ENCODE results near the gene NDOR1.
A peak's percentile ranks its signal among the peaks of the same experiment; 100 is the strongest.

NDOR1 gene

GRCh38 chr9:137245450-137246421, 40.2 kb downstream of the NDOR1 start:
- no peak for DNase-seq

DNA sequence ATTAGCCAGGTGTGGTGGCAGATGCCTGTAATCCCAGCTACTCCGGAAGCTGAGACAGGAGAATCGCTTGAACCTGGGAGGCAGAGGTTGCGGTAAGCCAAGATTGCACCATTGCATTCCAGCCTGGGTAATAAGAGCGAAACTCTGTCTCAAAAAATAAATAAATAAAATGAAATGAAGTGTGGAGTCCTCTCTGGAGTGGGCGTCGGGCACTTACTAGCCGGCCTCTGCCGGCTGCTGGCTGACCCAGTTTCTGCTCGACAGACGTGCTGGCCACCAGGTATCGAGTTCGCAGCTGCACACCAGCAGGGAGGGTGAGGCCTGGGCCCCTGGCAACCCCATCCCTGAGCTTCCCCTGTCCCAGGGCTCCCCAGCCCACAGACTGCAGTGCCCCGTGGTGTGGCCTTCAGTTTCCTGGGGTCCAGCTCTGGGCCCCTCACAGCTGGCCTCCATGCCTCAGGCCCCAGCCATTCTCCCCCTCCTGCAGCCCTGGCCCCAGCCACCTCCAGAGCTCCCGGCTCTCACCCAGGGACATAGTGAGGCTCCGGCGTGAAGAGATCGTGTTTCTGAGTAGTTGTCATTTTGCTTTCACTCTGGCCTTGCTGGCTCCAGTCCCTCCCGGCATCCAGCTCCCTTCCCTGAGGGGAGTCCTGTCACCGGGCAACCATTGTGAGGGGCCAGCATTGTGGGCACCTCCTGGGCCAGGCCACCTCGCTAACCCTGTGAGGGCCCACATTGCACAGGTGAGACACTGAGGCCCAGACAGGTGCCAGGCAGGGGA, 41.8 kb downstream of the NDOR1 start:
- no peak for DNase-seq

- no peak for DNase-seq
These were observed 42.3 kb downstream of the NDOR1 start for GRCh38 chr9:137247916-137248175.

DNA sequence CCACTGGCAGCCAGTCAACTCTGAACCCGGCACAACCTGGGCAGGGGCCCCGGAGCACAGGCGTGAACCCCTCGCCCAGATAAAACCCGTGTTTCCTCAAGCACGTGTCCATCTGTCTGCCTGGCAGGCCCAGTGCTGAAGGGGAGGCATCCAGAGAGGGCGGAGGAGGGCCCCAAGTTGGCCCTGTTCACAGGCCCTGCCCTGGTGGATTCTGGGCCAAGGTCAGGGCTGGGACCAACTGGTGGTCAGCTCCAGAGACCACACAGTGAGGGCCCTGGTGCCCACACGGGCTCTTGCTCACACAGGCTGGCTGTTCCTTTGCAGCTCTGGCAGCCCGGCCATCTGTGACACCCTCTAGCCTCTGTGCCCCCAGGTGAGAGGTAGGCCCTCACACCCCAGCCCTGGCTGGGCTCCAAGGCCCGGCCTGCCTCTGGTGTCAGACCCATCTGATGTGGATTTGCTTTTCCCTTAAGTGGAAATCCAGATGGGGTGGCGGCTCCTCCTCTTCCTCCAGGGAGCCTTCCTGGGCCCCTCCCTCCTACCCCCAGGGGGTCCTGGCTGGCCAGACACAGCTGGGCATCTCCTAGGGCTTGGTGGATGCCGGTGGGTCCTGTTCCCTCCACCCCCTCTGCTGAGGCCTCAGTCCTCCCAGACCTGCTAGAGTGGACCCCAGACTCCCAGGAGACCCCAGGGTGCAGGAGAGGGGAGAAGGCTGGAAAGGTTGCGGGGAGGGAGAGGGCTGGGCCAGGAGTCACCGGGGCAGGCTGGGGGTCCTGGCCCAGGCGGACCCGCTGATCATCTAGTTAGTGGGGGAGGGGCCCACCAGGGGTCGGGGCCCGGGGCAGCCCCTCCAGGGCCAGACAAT, 45.1 kb downstream of the NDOR1 start:
- DNase-seq: no peak

GRCh38 chr9:137251194-137251461, 45.6 kb downstream of the NDOR1 start, which contains the start of gene STPG3:
Gene STPG3, plus strand, starts transcription at chr9:137251286. Its CDS starts 1 bp downstream, at chr9:137251287.
- DNase-seq: no peak

- no peak for DNase-seq
These were observed 46.2 kb downstream of the NDOR1 start for GRCh38 chr9:137251490-137252268.

- DNase-seq: no peak
These were observed 47.3 kb downstream of the NDOR1 start for GRCh38 chr9:137252555-137253506.

GRCh38 chr9:137253717-137254623, 48.5 kb downstream of the NDOR1 start:
- no peak for DNase-seq

- DNase-seq: peak; percentile 86
These were observed 49.3 kb downstream of the NDOR1 start, which contains the start of gene NELFB for GRCh38 chr9:137254624-137255447. Gene NELFB, plus strand, starts transcription at chr9:137255327.

GRCh38 chr9:137255448-137256114, 50.1 kb downstream of the NDOR1 start:
- peak; percentile 44 for DNase-seq

GRCh38 chr9:137256362-137256761, 50.9 kb downstream of the NDOR1 start:
- no peak for DNase-seq

DNA sequence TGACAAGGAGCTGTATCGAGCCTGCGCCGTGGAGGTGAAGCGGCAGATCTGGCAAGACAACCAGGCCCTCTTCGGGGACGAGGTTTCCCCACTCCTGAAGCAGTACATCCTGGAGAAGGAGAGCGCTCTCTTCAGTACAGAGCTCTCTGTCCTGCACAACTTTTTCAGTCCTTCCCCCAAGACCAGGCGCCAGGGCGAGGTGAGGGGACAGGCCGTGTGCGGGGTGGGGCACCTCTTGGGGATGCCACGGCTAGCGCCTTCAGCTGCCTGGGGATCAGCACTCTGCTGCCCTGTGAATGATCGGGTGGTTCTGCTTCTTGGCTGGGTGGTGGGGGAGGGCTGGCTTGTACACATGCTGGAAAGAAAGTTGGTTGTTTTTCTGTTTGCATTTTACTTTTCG, 51.4 kb downstream of the NDOR1 start:
- no peak for DNase-seq

DNA sequence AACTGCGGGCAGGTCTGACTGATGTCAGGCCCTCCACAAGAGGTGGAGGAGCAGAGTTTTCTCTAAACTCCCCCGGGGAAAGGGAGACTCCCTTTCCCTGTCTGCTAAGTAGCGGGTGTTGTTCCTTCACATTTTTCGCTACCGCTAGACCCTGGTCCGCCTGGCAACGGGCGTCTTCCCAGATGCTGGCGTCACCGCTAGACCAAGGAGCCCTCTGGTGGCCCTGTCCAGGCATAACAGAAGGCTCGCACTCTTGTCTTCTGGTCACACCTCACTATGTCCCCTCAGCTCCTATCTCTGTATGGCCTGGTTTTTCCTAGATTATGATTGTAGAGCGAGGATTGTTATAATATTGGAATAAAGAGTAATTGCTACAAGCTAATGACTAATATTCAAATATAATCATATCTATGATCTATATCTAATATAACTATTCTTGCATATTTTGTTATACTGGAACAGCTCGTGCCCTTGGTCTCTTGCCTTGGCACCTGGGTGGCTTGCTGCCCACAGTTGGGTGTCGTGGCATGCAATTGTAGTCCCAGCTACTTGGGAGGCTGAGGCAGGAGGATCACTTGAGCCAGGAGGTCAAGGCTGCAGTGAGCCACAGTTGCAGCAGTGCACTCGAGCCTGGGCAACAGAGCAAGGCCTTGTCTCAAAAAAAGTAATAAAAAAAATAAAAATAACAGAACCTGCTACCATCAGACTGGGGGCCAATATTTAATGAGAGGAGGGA, 56.8 kb downstream of the NDOR1 start:
- DNase-seq: peak; percentile 56

DNA sequence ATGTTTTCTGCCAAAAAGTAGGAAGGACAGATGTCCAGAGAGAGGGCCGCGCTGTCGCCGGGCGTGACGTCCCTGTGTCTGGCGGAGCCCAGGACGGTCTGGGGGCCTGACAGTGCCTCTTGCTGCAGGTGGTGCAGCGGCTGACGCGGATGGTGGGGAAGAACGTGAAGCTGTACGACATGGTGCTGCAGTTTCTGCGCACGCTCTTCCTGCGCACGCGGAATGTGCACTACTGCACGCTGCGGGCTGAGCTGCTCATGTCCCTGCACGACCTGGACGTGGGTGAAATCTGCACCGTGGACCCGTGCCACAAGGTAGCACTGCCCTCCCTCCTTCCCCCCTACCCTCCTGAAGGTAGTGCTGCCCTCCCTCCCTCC, 57.4 kb downstream of the NDOR1 start:
- DNase-seq: no peak

- DNase-seq: no peak
These were observed 58.0 kb downstream of the NDOR1 start for GRCh38 chr9:137263506-137263905.

DNA sequence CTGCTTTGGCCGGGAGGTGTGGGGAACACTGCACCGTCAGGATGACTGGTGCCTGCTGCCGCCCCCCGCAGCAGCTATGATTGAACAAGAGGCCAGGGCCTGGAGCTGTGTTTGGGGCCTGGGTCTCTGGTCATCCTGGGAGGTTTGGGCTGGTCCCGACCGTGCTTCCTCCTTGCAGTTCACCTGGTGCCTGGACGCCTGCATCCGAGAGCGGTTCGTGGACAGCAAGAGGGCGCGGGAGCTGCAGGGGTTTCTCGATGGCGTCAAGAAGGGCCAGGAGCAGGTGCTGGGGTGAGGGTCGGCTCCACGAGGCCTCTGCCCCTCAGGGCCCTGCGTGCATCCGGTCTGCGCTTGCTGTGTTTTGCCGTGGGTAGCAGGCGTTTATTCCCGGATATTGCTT, 58.6 kb downstream of the NDOR1 start:
- DNase-seq: no peak

GRCh38 chr9:137265496-137266161, 60.1 kb downstream of the NDOR1 start:
- DNase-seq: no peak
